HEK293 (cell line): ENCODE data around the gene SORL1.

Experiments used
- CTCF ChIA-PET: fragments of 350-600 bp; formaldehyde crosslinking; extraction: SDS; loops from one replicate; lab custom pipeline; 2021; ENCODE audit warnings: antibody characterized with exemption; lab: Yijun Ruan, JAX
- POLR2A ChIA-PET: fragments of 300-600 bp; formaldehyde crosslinking; extraction: SDS; loops from one replicate; lab custom pipeline; 2020; ENCODE audit warnings: antibody characterized with exemption, inconsistent platforms; lab: Yijun Ruan, JAX
- H3K27ac ChIP-seq: fragments of 200-500 bp; sonication (Bioruptor generic); 2 replicates; pipeline ENCODE4 v1.5.1; 2014; ENCODE audit warnings: low read depth, low read length, control low read depth, inconsistent platforms; ENCODE audit errors: extremely low read depth
- H3K36me3 ChIP-seq, 2 experiments: fragments of 200-500 bp in 1 of 2; sonication (Bioruptor generic) in 1 of 2; 1 replicate in 1 of 2; 2 replicates in 1 of 2; pipeline ENCODE4 v1.5.1; 2014 to 2017; ENCODE audit warnings: inconsistent platforms in 2 of 2, low read length in 2 of 2; ENCODE audit not compliant: control insufficient read depth in 2 of 2, insufficient read depth in 1 of 2
- H3K4me1 ChIP-seq: fragments of 200-500 bp; sonication (Bioruptor generic); 2 replicates; pipeline ENCODE4 v1.5.1; 2014; ENCODE audit warnings: mild to moderate bottlenecking, low read length, inconsistent platforms; ENCODE audit not compliant: control insufficient read depth, insufficient read depth
- H3K4me3 ChIP-seq: 2 replicates; pipeline ENCODE4 v1.5.1; 2011; ENCODE audit warnings: low read depth, mild to moderate bottlenecking, control low read depth, low read length, moderate library complexity
- H3K9me3 ChIP-seq: fragments of 200-500 bp; sonication (Bioruptor generic); 2 replicates; pipeline ENCODE4 v1.5.1; 2014; ENCODE audit warnings: low read depth, low read length, inconsistent platforms; ENCODE audit not compliant: control insufficient read depth, insufficient read depth
- KLF10 ChIP-seq: fragments of 450-650 bp; IDR thresholded peaks from 2 replicates; pipeline ENCODE4 v1.5.1; 2018; ENCODE audit warnings: missing biosample characterization, mild to moderate bottlenecking, missing genetic modification characterization
- RBAK ChIP-seq: fragments of 450-650 bp; formaldehyde crosslinking; IDR thresholded peaks from 2 replicates; pipeline ENCODE4 v1.5.1; 2016; ENCODE audit warnings: missing biosample characterization, missing genetic modification characterization
- TSHZ1 ChIP-seq: fragments of 450-650 bp; formaldehyde crosslinking; IDR thresholded peaks from 2 replicates; pipeline ENCODE4 v1.5.1; 2016; ENCODE audit warnings: missing biosample characterization, missing genetic modification characterization, borderline replicate concordance
- ZFHX2 ChIP-seq: fragments of 450-650 bp; formaldehyde crosslinking; conservative IDR thresholded peaks from 2 replicates; pipeline ENCODE4 v1.5.1; 2016; ENCODE audit warnings: missing biosample characterization, missing genetic modification characterization
- ZFP3 ChIP-seq: fragments of 450-650 bp; formaldehyde crosslinking; IDR thresholded peaks from 2 replicates; pipeline ENCODE4 v1.5.1; 2016; ENCODE audit warnings: low read depth, missing biosample characterization, missing genetic modification characterization
- ZNF48 ChIP-seq: fragments of 450-650 bp; formaldehyde crosslinking; IDR thresholded peaks from 2 replicates; pipeline ENCODE4 v1.5.1; 2016; ENCODE audit warnings: missing biosample characterization, missing genetic modification characterization
- ZNF488 ChIP-seq: fragments of 450-650 bp; formaldehyde crosslinking; IDR thresholded peaks from 2 replicates; pipeline ENCODE4 v1.5.1; 2016; ENCODE audit warnings: missing biosample characterization, missing genetic modification characterization
- ZNF558 ChIP-seq: fragments of 450-650 bp; formaldehyde crosslinking; IDR thresholded peaks from 2 replicates; pipeline ENCODE4 v1.5.1; 2016; ENCODE audit warnings: missing biosample characterization, missing genetic modification characterization
- ZNF707 ChIP-seq: fragments of 450-650 bp; formaldehyde crosslinking; IDR thresholded peaks from 2 replicates; pipeline ENCODE4 v1.5.1; 2016; ENCODE audit warnings: missing biosample characterization, missing genetic modification characterization
- ZNF830 ChIP-seq: fragments of 450-650 bp; IDR thresholded peaks from 2 replicates; pipeline ENCODE4 v1.5.0; 2018; ENCODE audit warnings: missing biosample characterization, missing genetic modification characterization, low read depth, mild to moderate bottlenecking, moderate library complexity
- TF ChIP-seq, protein P1 (sequence below): fragments of 450-650 bp; formaldehyde crosslinking; IDR thresholded peaks from 2 replicates; pipeline ENCODE4 v1.5.1; 2016; ENCODE audit warnings: missing biosample characterization, missing genetic modification characterization
- TF ChIP-seq, protein P2 (sequence below): fragments of 450-650 bp; formaldehyde crosslinking; IDR thresholded peaks from 2 replicates; pipeline ENCODE4 v1.5.1; 2016; ENCODE audit warnings: missing biosample characterization, missing genetic modification characterization, low read depth
- TF ChIP-seq, protein P3 (sequence below): fragments of 450-650 bp; formaldehyde crosslinking; IDR thresholded peaks from 2 replicates; pipeline ENCODE4 v1.5.1; 2016; ENCODE audit warnings: missing biosample characterization, missing genetic modification characterization, borderline replicate concordance

SORL1 gene

DNA sequence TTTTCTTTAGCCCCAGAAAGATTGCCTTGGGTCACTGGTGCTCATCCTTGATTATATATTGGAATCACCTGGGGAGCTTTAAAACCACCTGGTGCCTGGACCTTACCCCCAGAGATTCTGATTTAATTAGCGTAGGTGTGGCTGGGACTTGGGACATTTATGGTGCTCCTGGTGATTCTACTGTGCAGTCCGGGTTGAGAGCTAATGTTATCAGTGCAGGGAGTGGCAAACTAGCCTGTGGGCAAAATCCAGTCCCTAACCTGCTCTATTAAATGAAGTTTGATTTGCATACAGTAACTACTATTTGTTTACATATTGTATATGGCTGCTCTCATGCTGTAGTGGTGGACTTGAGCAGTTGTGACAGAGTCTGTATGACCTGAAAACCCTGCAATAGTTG lies 134.6 kb downstream of the SORL1 start:
- POLR2A ChIA-PET = no interaction called here
- Histone ChIP-seq H3K4me1 (no peaks in the 10 kb centered on the region), H3K27ac (no peak overlapping the region), H3K36me3 (peaks cover 0 to 15% of the 10 kb centered on the region in 2 experiments; a peak in 1 of 3 replicates), H3K9me3 (no peaks in the 10 kb centered on the region), H3K4me3 (no peak overlapping the region)
- CTCF ChIA-PET = no interaction called here
- TF ChIP-seq ZNF558 = no peak
- no peak for TF ChIP-seq ZNF707 (tag by site-specific recombination)
- TF ChIP-seq, protein P1, sequence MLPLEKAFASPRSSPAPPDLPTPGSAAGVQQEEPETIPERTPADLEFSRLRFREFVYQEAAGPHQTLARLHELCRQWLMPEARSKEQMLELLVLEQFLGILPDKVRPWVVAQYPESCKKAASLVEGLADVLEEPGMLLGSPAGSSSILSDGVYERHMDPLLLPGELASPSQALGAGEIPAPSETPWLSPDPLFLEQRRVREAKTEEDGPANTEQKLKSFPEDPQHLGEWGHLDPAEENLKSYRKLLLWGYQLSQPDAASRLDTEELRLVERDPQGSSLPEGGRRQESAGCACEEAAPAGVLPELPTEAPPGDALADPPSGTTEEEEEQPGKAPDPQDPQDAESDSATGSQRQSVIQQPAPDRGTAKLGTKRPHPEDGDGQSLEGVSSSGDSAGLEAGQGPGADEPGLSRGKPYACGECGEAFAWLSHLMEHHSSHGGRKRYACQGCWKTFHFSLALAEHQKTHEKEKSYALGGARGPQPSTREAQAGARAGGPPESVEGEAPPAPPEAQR (tag by site-specific recombination) = no peak
- TF ChIP-seq TSHZ1 (tag by site-specific recombination) = no peak
- TF ChIP-seq, protein P2, sequence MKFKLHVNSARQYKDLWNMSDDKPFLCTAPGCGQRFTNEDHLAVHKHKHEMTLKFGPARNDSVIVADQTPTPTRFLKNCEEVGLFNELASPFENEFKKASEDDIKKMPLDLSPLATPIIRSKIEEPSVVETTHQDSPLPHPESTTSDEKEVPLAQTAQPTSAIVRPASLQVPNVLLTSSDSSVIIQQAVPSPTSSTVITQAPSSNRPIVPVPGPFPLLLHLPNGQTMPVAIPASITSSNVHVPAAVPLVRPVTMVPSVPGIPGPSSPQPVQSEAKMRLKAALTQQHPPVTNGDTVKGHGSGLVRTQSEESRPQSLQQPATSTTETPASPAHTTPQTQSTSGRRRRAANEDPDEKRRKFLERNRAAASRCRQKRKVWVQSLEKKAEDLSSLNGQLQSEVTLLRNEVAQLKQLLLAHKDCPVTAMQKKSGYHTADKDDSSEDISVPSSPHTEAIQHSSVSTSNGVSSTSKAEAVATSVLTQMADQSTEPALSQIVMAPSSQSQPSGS (tag by site-specific recombination) = no peak
- no peak for TF ChIP-seq ZNF488 (tag by site-specific recombination)
- no peak for TF ChIP-seq ZNF830 (tag by site-specific recombination)
- no peak for TF ChIP-seq ZNF48 (tag by site-specific recombination)
- no peak for TF ChIP-seq KLF10
- no peak for TF ChIP-seq RBAK (tag by site-specific recombination)
- TF ChIP-seq, protein P3, sequence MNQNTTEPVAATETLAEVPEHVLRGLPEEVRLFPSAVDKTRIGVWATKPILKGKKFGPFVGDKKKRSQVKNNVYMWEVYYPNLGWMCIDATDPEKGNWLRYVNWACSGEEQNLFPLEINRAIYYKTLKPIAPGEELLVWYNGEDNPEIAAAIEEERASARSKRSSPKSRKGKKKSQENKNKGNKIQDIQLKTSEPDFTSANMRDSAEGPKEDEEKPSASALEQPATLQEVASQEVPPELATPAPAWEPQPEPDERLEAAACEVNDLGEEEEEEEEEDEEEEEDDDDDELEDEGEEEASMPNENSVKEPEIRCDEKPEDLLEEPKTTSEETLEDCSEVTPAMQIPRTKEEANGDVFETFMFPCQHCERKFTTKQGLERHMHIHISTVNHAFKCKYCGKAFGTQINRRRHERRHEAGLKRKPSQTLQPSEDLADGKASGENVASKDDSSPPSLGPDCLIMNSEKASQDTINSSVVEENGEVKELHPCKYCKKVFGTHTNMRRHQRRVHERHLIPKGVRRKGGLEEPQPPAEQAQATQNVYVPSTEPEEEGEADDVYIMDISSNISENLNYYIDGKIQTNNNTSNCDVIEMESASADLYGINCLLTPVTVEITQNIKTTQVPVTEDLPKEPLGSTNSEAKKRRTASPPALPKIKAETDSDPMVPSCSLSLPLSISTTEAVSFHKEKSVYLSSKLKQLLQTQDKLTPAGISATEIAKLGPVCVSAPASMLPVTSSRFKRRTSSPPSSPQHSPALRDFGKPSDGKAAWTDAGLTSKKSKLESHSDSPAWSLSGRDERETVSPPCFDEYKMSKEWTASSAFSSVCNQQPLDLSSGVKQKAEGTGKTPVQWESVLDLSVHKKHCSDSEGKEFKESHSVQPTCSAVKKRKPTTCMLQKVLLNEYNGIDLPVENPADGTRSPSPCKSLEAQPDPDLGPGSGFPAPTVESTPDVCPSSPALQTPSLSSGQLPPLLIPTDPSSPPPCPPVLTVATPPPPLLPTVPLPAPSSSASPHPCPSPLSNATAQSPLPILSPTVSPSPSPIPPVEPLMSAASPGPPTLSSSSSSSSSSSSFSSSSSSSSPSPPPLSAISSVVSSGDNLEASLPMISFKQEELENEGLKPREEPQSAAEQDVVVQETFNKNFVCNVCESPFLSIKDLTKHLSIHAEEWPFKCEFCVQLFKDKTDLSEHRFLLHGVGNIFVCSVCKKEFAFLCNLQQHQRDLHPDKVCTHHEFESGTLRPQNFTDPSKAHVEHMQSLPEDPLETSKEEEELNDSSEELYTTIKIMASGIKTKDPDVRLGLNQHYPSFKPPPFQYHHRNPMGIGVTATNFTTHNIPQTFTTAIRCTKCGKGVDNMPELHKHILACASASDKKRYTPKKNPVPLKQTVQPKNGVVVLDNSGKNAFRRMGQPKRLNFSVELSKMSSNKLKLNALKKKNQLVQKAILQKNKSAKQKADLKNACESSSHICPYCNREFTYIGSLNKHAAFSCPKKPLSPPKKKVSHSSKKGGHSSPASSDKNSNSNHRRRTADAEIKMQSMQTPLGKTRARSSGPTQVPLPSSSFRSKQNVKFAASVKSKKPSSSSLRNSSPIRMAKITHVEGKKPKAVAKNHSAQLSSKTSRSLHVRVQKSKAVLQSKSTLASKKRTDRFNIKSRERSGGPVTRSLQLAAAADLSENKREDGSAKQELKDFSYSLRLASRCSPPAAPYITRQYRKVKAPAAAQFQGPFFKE (tag by site-specific recombination) = no peak
- TF ChIP-seq, all 188 proteins: peak for 0

- Histone ChIP-seq H3K4me1 (no peaks in the 10 kb centered on the region), H3K27ac (no peak overlapping the region)
- POLR2A ChIA-PET = no interaction called here
These were observed 135.1 kb downstream of the SORL1 start for GRCh38 chr11:121587182-121587581.

More at GRCh38 chr11:121587182-121587581, 135.1 kb downstream of the SORL1 start:
- Histone ChIP-seq H3K4me3 (no peak overlapping the region), H3K36me3 (peaks cover 0 to 15% of the 10 kb centered on the region in 2 experiments; a peak in 1 of 3 replicates), H3K9me3 (no peaks in the 10 kb centered on the region)
- CTCF ChIA-PET = no interaction called here
- TF ChIP-seq ZFP3 (tag by site-specific recombination) (no peak), ZFHX2 (tag by site-specific recombination) (no peak)
